SK-N-SH (cell line): Measurements from ENCODE around the gene CHMP6. TPM values are rescaled to one million over a fixed set of nuclear protein-coding genes. Genes with fewer than 3 reads are reported as not detected.
A peak's percentile ranks its signal among the peaks of the same experiment; 100 is the strongest.

ENCODE experiments used
- CTCF ChIA-PET: fragments of 300-600, 350-600 bp; formaldehyde crosslinking; extraction: SDS; loops from one replicate; lab custom pipeline; 2021; lab: Yijun Ruan, JAX
- POLR2A ChIA-PET: fragments of 350-600 bp; sonication (Branson Sonifier 250); formaldehyde crosslinking; extraction: SDS; loops from one replicate; lab custom pipeline; 2020; ENCODE audit warnings: antibody characterized with exemption, inconsistent platforms; lab: Yijun Ruan, JAX
- DNase-seq: peaks from one replicate; pipeline ENCODE4 v3.0.0; 2012
- H2AFZ ChIP-seq: fragments of 200-600 bp; sonication (generic); 2 replicates; pipeline ENCODE4 v1.8.1; 2016; ENCODE audit warnings: antibody characterized with exemption, mild to moderate bottlenecking, low read depth
- H3F3A ChIP-seq: fragments of 200-600 bp; sonication (generic); replicated peaks from 2 replicates; pipeline ENCODE3; 2016; ENCODE audit warnings: antibody characterized with exemption, mild to moderate bottlenecking; ENCODE audit not compliant: insufficient read depth
- H3K27ac ChIP-seq, 2 experiments: fragments of 200-500 bp in 1 of 2; fragments of 200-600 bp in 1 of 2; sonication (Bioruptor generic) in 1 of 2; sonication (generic), shearing (Covaris generic) in 1 of 2; 2 replicates each; pipeline versions ENCODE4 v1.5.1 to v1.6.1; 2014 to 2016; ENCODE audit warnings: low read depth in 2 of 2, inconsistent platforms in 1 of 2, low read length in 1 of 2, mild to moderate bottlenecking in 1 of 2, mixed read lengths in 1 of 2
- H3K27me3 ChIP-seq: fragments of 200-600 bp; sonication (generic), shearing (Covaris generic); 2 replicates; pipeline ENCODE4 v1.6.1; 2016; ENCODE audit warnings: mixed run types; ENCODE audit not compliant: insufficient read depth
- H3K36me3 ChIP-seq, 2 experiments: fragments of 200-500 bp in 1 of 2; fragments of 200-600 bp in 1 of 2; sonication (Bioruptor generic) in 1 of 2; sonication (generic) in 1 of 2; replicated peaks in 1 of 2; 2 replicates each; pipeline versions ENCODE3 to v1.5.1; 2014 to 2016; ENCODE audit warnings: low read length in 1 of 2, mild to moderate bottlenecking in 1 of 2; ENCODE audit not compliant: insufficient read depth in 2 of 2, control insufficient read depth in 1 of 2
- H3K4me1 ChIP-seq, 2 experiments: fragments of 200-500 bp in 1 of 2; fragments of 200-600 bp in 1 of 2; sonication (Bioruptor generic) in 1 of 2; sonication (generic), shearing (Covaris generic) in 1 of 2; 2 replicates each; pipeline versions ENCODE4 v1.5.1 to v1.6.1; 2014 to 2016; ENCODE audit warnings: low read depth in 1 of 2, low read length in 1 of 2, mixed run types in 1 of 2; ENCODE audit not compliant: insufficient read depth in 2 of 2, control insufficient read depth in 1 of 2
- H3K4me2 ChIP-seq: fragments of 200-600 bp; sonication (generic), shearing (Covaris generic); 2 replicates; pipeline ENCODE4 v1.6.1; 2017; ENCODE audit warnings: mixed run types
- H3K4me3 ChIP-seq, 2 experiments: fragments of 200-500 bp in 1 of 2; fragments of 200-600 bp in 1 of 2; sonication (Bioruptor generic) in 1 of 2; sonication (generic), shearing (Covaris generic) in 1 of 2; 2 replicates each; pipeline versions ENCODE4 v1.5.1 to v1.8.1; 2014 to 2016; ENCODE audit warnings: low read depth in 2 of 2, inconsistent platforms in 1 of 2, low read length in 1 of 2, mild to moderate bottlenecking in 1 of 2, mixed read lengths in 1 of 2, moderate library complexity in 1 of 2
- H3K79me2 ChIP-seq: fragments of 200-600 bp; sonication (generic); 2 replicates; pipeline ENCODE4 v1.8.1; 2017; ENCODE audit warnings: mild to moderate bottlenecking; ENCODE audit not compliant: insufficient read depth
- H3K9ac ChIP-seq: fragments of 200-600 bp; sonication (generic); 2 replicates; pipeline ENCODE4 v1.6.1; 2017; ENCODE audit warnings: mixed run types
- H3K9me2 ChIP-seq: fragments of 200-600 bp; sonication (generic); 2 replicates; pipeline ENCODE4 v1.6.1; 2017; ENCODE audit warnings: mixed run types
- H3K9me3 ChIP-seq: fragments of 200-600 bp; sonication (generic); 2 replicates; pipeline ENCODE4 v1.6.1; 2017; ENCODE audit warnings: mixed run types, mild to moderate bottlenecking, moderate library complexity
- H4K20me1 ChIP-seq: fragments of 200-600 bp; sonication (generic); 2 replicates; pipeline ENCODE4 v1.6.1; 2017; ENCODE audit warnings: mild to moderate bottlenecking, mixed run types; ENCODE audit not compliant: insufficient read depth
- EZH2phosphoT487 ChIP-seq: fragments of 200-600 bp; sonication (generic); IDR thresholded peaks from 2 replicates; pipeline ENCODE4 v1.6.1; 2017; ENCODE audit warnings: low read depth, mixed run types, mild to moderate bottlenecking, antibody characterized with exemption, moderate library complexity, borderline replicate concordance
- FOXJ3 ChIP-seq: sonication (generic); formaldehyde crosslinking; IDR thresholded peaks from 2 replicates; pipeline ENCODE4 v1.5.1; 2020; ENCODE audit warnings: mild to moderate bottlenecking, missing genetic modification reagents
- FOXM1 ChIP-seq: IDR thresholded peaks from 2 replicates; pipeline ENCODE4 v1.4.0; 2012; ENCODE audit warnings: low read depth, mild to moderate bottlenecking
- GATA2 ChIP-seq: sonication (generic); formaldehyde crosslinking; IDR thresholded peaks from 2 replicates; pipeline ENCODE4 v1.5.0; 2020; ENCODE audit warnings: mild to moderate bottlenecking, missing genetic modification reagents
- IRF3 ChIP-seq: fragments of 150-350 bp; IDR thresholded peaks from 2 replicates; pipeline ENCODE4 v1.6.1; 2016; ENCODE audit warnings: mild to moderate bottlenecking, low read depth, low read length
- JUND ChIP-seq: IDR thresholded peaks from 2 replicates; pipeline ENCODE4 v1.4.0; 2012
- MAX ChIP-seq: IDR thresholded peaks from 2 replicates; pipeline ENCODE4 v1.4.0; 2012; ENCODE audit warnings: low read depth
- MXI1 ChIP-seq: IDR thresholded peaks from 2 replicates; pipeline ENCODE4 v1.6.1; 2012; ENCODE audit warnings: mild to moderate bottlenecking, low read depth, low read length, improper control_type of control experiment
- NFIC ChIP-seq: IDR thresholded peaks from 2 replicates; pipeline ENCODE4 v1.4.0; 2012; ENCODE audit warnings: borderline replicate concordance
- NRF1 ChIP-seq: IDR thresholded peaks from 2 replicates; pipeline ENCODE4 v1.6.1; 2012; ENCODE audit warnings: low read depth, mild to moderate bottlenecking, low read length
- POLR2AphosphoS5 ChIP-seq: IDR thresholded peaks from 2 replicates; pipeline ENCODE4 v1.6.1; 2012; ENCODE audit warnings: low read depth, low read length
- RFX5 ChIP-seq: IDR thresholded peaks from 2 replicates; pipeline ENCODE4 v1.6.1; 2012; ENCODE audit warnings: mild to moderate bottlenecking, improper control_type of control experiment, low read length
- RXRA ChIP-seq: IDR thresholded peaks from 2 replicates; pipeline ENCODE4 v1.4.0; 2012; ENCODE audit warnings: low read depth, mild to moderate bottlenecking, borderline replicate concordance
- TCF12 ChIP-seq: IDR thresholded peaks from 2 replicates; pipeline ENCODE4 v1.4.0; 2012
- WGBS: methylation state at CpG from one replicate; pipeline ENCODE4 v1.1.6; 2017; ENCODE audit warnings: low lambda C conversion rate; 5-methylcytosine and 5-hydroxymethylcytosine counted together
- polyA plus RNA-seq, 3 experiments: library from polyadenylated mRNA; depleted of rRNA; stranded (reverse); fragments of >200 nt; gene quantifications; 2 replicates each; pipeline ENCODE4 v1.2.3, GENCODE V29; 2012
- TF ChIP-seq, protein P1 (sequence below): IDR thresholded peaks from 2 replicates; pipeline ENCODE4 v1.4.0; 2012; ENCODE audit warnings: low read depth, borderline replicate concordance
- TF ChIP-seq, protein P2 (sequence below): fragments of 200-600 bp; sonication (generic); IDR thresholded peaks from 2 replicates; pipeline ENCODE4 v1.6.1; 2017; ENCODE audit warnings: antibody characterized with exemption, mild to moderate bottlenecking, moderate library complexity

Gene CHMP6
- polyA plus RNA-seq, 1 of the 3 experiments (the other 2 are of a cell fraction): 44.1 TPM

DNA sequence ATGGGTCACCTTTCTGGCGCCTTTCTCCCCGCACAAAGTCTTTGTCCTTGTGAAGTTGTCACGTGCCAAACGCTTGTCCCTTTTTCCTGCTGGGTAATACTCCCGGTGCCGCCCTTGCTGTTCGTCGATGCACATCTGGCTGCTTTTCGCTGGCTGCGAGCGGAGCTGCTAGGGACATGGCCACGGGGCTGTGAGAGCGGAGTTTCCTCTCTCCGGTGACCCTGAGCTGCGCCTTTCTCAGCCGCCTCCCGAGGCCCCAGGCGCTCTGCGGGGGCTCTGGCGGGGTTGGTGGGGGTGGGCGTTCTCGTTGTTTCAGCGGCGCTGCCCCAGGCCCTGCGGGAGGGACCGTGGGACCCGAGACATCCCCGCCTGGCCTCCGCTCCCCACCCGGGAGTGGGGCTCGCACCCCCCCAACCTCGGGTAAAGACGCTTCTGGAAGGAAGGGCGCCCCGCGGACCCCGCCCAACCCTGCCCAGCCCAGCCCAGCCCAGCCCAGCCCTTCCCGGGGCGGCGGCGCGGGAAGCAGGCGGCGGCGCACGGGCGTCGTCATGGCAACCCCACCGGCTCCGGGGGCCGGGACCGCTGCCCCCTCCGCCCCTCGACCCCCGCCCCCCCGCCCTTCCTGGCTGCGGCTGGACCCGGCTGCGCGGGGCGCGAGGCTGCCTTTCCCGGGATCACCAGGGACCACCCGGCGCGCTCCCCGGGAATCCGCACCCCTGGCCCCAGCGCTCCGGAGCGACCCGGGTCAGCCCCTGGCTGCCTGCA, 12.3 kb downstream of the CHMP6 start:
- peaks cover 0 to 14% of the 10 kb centered on the region in 2 experiments for H3K36me3 ChIP-seq
- peaks cover 63% of the 10 kb centered on the region for H3K27me3 ChIP-seq
- H3K4me3 ChIP-seq: no peak overlapping the region; a peak in 1 of 4 replicates
- no peak overlapping the region for H2AFZ ChIP-seq
- ChIA-PET POLR2A (no interaction called here), CTCF (interaction anchor here (1.0 to 5.7 kb wide), 8 partner anchors 13 to 236 kb away, joined by 3 to 45 read pairs (median 5); partner anchors contain the start of gene CHMP6)
- no peaks in the 10 kb centered on the region for H3K9me3 ChIP-seq
- no peak overlapping the region for H3K9ac ChIP-seq
- H3K4me1 ChIP-seq: peaks cover 5 to 14% of the 10 kb centered on the region in 2 experiments; a peak in 1 of 4 replicates
- 7% methylated on average over 28 of the region's 72 CpGs for WGBS
- TF ChIP-seq NFIC (no peak), MAX (no peak), NRF1 (no peak), EZH2phosphoT487 (peak; percentile 98; the same call in 1 of the 2 replicates)
- TF ChIP-seq, protein P1, sequence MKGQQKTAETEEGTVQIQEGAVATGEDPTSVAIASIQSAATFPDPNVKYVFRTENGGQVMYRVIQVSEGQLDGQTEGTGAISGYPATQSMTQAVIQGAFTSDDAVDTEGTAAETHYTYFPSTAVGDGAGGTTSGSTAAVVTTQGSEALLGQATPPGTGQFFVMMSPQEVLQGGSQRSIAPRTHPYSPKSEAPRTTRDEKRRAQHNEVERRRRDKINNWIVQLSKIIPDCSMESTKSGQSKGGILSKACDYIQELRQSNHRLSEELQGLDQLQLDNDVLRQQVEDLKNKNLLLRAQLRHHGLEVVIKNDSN: 0 out of 2 replicates have a peak, but pooled peaks have one; percentile 39
- no peak overlapping the region for H3K27ac ChIP-seq
- no peaks in the 10 kb centered on the region for H3K79me2 ChIP-seq
- DNase-seq: peak; percentile 80
- H4K20me1 ChIP-seq: peaks cover 24% of the 10 kb centered on the region
- H3K4me2 ChIP-seq: no peak overlapping the region; the same call in 1 of the 2 replicates
- H3F3A ChIP-seq: peaks cover 27% of the 10 kb centered on the region
- H3K9me2 ChIP-seq: no peaks in the 10 kb centered on the region

GRCh38 chr17:81006891-81007290, 15.2 kb downstream of the CHMP6 start:
- ChIA-PET CTCF (interaction anchor here (1.0 to 10.2 kb wide), 9 partner anchors 13 to 580 kb away, joined by 3 to 102 read pairs (median 4); no protein-coding TSS in a partner anchor), POLR2A (interaction anchor here (0.6 kb wide), 1 partner anchor 58 kb away, joined by 3 read pairs; no protein-coding TSS in a partner anchor)
- Histone ChIP-seq H3K9me3 (no peaks in the 10 kb centered on the region; the same call in 1 of the 2 replicates), H3K4me3 (no peak overlapping the region), H3K27ac (no peak overlapping the region), H3K9me2 (no peaks in the 10 kb centered on the region), H3K79me2 (no peaks in the 10 kb centered on the region), H3K36me3 (no peaks in the 10 kb centered on the region), H4K20me1 (peaks cover 6% of the 10 kb centered on the region), H3K27me3 (peaks cover 72% of the 10 kb centered on the region), H3K4me1 (peaks cover 5 to 13% of the 10 kb centered on the region in 2 experiments; a peak in 1 of 4 replicates), H2AFZ (no peak overlapping the region), H3K4me2 (no peak overlapping the region), H3K9ac (no peak overlapping the region), H3F3A (peaks cover 22% of the 10 kb centered on the region)
- WGBS: 36% methylated on average over 10 of the region's 10 CpGs
- no peak for DNase-seq
- TF ChIP-seq NRF1 (no peak), IRF3 (no peak), TCF12 (no peak), RXRA (no peak), JUND (no peak), FOXJ3 (CRISPR knock-in tag) (no peak), MXI1 (no peak), POLR2AphosphoS5 (no peak), FOXM1 (no peak), RFX5 (no peak), GATA2 (no peak)
- TF ChIP-seq, protein P2, sequence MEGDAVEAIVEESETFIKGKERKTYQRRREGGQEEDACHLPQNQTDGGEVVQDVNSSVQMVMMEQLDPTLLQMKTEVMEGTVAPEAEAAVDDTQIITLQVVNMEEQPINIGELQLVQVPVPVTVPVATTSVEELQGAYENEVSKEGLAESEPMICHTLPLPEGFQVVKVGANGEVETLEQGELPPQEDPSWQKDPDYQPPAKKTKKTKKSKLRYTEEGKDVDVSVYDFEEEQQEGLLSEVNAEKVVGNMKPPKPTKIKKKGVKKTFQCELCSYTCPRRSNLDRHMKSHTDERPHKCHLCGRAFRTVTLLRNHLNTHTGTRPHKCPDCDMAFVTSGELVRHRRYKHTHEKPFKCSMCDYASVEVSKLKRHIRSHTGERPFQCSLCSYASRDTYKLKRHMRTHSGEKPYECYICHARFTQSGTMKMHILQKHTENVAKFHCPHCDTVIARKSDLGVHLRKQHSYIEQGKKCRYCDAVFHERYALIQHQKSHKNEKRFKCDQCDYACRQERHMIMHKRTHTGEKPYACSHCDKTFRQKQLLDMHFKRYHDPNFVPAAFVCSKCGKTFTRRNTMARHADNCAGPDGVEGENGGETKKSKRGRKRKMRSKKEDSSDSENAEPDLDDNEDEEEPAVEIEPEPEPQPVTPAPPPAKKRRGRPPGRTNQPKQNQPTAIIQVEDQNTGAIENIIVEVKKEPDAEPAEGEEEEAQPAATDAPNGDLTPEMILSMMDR: no peak
- TF ChIP-seq, protein P1: no peak
